WTC11 (cell line): ENCODE results near the gene ZNF750.

ENCODE experiments used
- CTCF ChIP-seq: fragments of 200-600 bp; IDR thresholded peaks from 2 replicates; pipeline ENCODE4 v1.8.0; 2022; ENCODE audit warnings: antibody characterized with exemption
- E2F4 ChIP-seq: sonication (generic); formaldehyde crosslinking; IDR thresholded peaks from 2 replicates; pipeline ENCODE4 v1.8.1; 2022; ENCODE audit warnings: low read depth, mild to moderate bottlenecking, moderate library complexity, missing genetic modification reagents, borderline replicate concordance
- ETV6 ChIP-seq: sonication (generic); formaldehyde crosslinking; IDR thresholded peaks from 2 replicates; pipeline ENCODE4 v1.8.1; 2022; ENCODE audit warnings: mild to moderate bottlenecking, missing genetic modification reagents
- FOXJ3 ChIP-seq: sonication (generic); formaldehyde crosslinking; IDR thresholded peaks from 2 replicates; pipeline ENCODE4 v1.9.0; 2021; ENCODE audit warnings: missing genetic modification reagents, mild to moderate bottlenecking, borderline replicate concordance
- SMAD4 ChIP-seq: sonication (generic); formaldehyde crosslinking; IDR thresholded peaks from 2 replicates; pipeline ENCODE4 v1.8.0; 2022; ENCODE audit warnings: mild to moderate bottlenecking, missing genetic modification reagents
- SP1 ChIP-seq: sonication (generic); formaldehyde crosslinking; conservative IDR thresholded peaks from 2 replicates; pipeline ENCODE4 v1.8.1; 2022; ENCODE audit warnings: missing genetic modification reagents

GRCh38 chr17:82838386-82839063, 1.3 kb downstream of the ZNF750 start:
- TF ChIP-seq FOXJ3 (CRISPR knock-in tag) (no peak), CTCF (no peak), SP1 (CRISPR knock-in tag) (no peak), SMAD4 (CRISPR knock-in tag) (no peak), ETV6 (CRISPR knock-in tag) (no peak), E2F4 (CRISPR knock-in tag) (no peak)
